GM18909 (cell line): ENCODE data around the gene SETBP1.

Experiments
- ATAC-seq: cut with Tn5 transposase; IDR thresholded peaks from one replicate; pipeline ENCODE4 v1.9.1; 2021; ENCODE audit warnings: mild to moderate bottlenecking; ENCODE audit not compliant: unreplicated experiment, poor library complexity

Gene SETBP1

DNA sequence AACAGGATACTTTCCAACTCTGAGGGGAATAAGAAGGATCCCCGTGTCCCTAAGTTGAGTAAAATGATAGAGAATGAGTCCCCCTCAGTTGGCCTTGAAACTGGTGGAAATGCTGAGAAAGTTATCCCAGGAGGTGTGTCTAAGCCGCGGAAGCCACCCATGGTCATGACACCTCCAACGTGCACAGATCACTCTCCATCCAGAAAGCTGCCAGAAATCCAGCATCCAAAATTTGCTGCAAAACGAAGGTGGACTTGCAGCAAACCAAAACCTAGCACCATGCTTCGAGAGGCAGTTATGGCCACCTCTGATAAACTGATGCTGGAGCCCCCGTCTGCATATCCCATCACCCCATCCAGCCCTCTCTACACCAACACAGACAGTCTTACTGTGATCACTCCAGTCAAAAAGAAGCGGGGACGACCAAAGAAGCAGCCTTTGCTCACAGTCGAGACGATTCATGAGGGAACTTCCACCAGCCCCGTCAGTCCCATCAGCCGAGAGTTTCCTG lies 270.1 kb downstream of the SETBP1 start:
- no peak for ATAC-seq

DNA sequence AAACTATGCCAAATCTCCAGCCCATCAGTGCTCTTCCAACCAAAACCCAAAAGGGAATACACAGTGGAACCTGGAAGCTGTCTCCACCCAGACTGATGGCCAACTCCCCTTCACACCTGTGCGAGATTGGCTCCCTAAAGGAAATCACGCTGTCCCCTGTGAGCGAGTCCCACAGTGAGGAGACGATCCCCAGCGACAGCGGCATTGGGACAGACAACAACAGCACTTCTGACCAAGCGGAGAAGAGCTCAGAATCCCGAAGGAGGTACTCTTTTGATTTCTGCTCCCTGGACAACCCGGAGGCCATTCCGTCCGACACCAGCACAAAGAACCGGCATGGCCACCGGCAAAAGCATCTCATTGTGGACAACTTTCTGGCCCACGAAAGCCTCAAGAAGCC lies 271.1 kb downstream of the SETBP1 start:
- ATAC-seq: no peak

DNA sequence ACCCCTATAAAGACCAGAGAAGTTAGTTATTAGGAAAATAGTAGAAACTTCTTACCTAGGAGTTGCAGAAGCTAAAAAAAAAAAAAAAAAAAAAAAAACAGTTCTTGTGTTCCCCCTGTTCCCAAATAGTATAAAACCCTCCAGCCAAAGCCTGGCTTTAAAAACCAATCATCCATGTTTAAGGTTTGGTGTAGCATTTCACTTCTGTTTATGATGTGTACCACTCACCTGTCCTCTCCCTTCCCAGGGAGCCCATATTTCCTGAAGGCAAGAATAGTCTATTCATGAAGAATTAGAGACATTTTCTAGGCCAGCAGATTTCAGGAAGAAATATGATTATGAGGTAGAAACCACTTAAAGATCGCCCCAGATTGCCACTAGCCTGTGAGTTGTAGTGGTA lies 273.6 kb downstream of the SETBP1 start:
- no peak for ATAC-seq

DNA sequence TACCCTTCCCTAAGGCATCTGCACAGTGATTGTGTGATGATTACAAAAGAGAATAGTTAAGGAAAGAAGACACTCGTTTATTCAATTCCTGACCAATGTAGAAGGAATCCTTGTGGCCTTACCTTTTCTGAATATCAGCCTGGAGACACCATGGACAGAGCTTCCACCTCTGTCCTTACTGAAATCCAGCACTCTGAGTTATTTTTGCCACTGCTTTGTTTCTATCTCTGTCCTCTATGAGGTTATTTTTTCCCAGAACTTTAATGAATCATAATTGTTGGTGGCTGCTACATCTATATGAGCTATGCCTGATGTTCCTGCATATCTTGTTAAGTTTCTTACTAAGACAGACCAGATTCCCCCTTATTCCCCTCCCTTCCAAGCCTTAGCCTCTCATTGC lies 275.1 kb downstream of the SETBP1 start:
- ATAC-seq: no peak

DNA sequence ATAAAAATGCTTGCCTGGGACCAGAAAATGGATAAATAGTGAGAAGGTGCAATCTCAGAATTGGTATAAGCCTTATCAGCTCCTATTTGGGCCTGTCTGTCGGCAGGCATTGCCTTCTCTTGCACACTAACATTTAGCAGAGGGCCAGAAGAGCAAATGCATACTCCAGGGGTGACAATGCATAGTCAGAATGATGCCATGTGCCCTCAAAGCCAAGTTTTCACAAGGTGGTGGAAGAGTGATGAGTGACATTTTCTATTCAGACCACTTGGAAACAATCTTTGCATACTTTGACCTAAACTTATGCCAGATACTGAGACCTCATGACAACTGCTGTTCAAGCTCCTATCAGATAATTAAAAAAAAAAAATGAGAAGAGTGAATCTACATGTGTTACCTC lies 276.3 kb downstream of the SETBP1 start:
- no peak for ATAC-seq

DNA sequence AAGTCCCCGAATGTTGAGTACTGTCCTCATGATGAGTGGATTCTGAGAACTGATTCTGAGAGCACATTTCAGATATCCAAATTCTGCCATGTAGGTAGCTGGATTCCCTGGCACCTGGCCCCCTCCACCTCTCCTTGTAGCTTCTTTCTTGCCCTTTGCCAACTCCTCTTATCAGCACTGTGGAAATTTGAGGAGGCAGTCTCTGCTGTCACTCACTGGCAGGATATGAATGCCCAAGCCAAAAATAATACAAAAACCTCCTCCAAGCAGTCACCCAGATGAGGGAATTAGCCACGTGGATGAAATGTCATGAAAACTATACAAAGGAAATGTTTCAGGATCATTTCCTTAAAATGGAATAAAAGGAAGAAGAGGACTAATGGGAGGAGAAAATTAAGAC lies 276.8 kb downstream of the SETBP1 start:
- ATAC-seq: no peak

DNA sequence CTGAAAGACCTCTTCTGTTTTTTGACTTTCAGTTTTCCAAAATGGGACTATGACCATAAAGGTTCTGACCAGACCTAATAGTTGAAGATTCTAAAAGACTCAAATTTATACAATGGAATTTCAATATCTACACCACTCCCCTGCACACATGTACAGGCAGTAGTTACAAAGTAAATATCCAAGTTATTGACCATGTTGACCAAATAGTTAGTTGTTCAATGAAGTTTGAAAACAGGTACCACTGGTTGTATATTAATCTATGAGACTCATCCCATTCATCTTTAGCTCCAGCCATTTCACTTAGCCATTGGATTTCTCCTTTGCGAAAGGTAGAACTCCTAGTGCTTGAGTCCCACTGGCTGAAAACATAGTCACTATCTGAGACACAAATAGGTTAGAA lies 277.4 kb downstream of the SETBP1 start:
- no peak for ATAC-seq

DNA sequence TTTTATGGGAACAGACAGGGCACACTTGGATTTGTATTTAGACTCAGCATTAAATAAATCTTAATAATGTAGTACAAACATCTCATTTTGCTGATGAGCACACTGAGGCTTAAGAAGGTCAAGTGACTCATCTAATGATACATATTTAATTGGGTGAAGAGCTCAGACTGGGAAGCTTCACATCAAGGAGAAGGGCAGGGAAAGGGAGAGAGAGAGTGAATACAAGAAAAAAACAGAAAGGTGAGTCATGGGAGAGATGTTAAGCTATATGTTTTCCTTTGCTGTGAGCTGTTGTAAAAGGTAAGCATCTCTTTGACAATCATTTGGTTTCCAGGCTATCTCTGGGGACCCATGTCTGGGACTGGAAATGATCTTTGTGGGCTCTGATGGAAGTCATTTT lies 277.8 kb downstream of the SETBP1 start:
- ATAC-seq: no peak

DNA sequence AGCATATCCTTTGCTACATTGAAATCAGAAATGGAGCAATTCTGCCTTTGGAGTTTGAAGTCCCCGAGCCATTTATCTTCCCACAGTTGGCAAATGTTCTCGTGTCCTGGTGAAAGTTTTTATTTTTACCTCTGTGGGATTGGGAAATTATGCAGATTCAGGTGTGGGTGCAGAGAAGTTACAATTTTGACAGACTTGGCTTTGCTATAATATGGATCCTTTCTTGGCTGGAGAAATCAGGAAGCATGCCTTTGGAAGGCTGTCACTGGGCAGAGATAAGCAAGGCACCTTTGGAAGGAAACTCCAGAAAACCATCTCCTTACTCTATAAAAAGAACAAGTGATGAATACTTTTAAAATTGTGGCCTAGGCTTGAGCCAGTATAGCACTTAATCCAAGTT lies 278.3 kb downstream of the SETBP1 start:
- no peak for ATAC-seq

DNA sequence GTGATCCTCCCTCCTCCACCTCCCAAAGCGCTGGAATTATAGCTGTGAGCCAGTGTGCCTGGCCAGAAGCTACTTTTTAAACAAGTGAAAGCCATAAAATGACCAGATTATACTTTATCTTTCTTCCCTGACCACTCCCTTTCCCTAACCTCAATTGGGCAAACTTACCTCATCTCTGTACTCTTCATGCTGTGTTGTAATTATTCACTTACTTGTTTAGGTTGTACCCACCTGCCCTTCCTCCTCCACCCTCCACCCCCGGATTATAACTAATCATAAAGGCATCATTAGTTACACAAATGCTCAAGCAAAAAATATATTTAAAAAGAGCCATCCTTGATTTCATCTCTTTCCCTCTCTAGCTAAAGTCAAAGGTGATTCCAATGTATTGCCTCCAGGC lies 279.9 kb downstream of the SETBP1 start:
- no peak for ATAC-seq

DNA sequence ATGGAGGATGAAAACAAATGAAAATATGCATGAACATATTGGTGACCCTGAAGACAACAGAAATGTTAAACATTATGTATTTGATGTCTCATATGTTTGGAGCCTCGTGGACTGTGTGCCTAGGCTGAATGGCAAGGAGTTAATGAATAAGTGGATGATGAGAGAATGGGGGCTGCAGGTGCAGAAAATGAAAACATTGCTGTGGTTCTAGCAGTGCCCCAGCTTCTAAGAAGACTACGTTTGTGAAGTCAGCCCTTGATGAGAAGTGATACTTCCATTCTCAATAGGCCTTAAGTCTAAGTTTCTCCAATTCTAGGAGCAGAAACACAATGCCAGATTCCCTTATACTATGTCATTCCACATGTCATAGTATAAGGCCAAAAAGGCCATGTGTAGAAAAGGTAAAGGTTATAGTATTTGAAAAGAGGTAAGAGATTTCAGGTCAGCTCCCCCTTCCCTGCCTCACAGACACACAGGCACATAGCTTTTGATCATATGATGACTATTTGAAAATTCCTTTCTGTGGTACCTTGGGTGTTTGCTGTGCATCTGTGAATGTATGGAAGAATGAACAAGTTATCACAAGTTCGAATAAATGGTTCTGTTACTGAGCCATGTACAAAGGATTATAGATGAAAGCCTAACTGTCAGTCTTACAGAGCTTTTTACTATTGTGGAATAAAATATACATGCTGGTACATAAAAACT lies 280.8 kb downstream of the SETBP1 start:
- ATAC-seq: peak; percentile 75

DNA sequence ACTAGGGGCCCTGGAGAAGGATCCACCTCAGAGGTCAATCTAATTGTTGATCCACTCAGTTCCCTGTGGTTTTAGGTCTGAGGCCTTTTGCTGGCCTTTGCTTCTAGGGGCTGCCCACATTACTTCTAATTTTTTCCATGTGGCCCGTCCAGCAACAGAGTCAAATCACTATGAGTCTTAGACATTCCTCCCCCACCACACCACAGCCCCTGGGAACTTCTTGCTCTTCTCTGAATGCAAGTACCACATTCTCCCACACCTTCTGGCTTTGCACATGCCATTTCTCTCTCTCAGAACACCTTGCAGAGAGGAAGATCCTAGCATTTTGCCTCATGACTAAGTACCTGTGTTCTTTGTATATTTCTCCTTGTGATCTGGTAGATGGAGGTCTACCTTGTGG lies 286.9 kb downstream of the SETBP1 start:
- no peak for ATAC-seq

DNA sequence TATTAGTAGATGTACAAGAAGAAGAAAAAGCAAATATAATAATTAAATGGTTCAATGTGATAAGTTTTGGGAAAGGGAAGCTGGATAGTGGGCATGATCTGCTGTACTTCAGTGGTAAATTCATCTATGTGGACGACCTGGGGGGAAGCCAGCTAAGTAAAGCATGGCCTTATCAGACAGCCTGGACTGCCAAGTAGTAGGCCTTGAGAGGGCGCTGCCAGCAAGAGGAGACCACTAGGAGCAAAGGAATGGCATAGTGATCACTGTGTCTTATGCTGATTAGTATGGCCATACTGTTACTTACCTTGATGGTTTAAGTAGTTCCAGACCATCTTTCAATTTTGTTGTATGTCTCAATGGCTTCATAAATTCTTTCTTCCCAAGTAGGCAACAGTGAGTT lies 287.6 kb downstream of the SETBP1 start:
- no peak for ATAC-seq

DNA sequence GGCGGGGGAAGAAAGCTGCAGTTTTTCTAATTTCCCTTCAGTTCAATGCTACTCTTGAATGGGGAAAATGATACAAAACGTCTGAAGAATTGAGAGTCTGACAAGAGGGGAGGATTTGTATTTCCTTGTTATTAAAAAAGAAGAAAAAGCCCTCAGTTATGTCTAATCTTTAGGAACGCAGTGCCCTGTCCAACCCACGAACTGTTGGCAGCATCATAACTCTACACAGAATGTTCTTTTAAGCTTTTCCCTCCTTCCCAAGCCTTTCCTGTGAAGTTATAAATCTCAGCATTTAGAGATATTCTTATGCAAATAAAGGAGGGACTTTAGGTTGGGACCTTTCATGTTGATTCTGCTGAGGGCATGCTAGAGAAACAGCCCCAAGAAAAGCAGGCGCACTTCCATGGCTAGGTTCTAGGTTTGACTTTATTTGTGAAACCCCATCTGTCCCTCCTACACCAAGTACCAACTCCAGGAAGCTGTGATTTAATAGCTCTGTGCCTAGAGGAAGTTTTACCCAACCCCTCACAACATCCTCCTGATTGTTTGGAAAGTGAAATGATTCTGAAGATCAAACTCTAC lies 288.6 kb downstream of the SETBP1 start:
- ATAC-seq: no peak

DNA sequence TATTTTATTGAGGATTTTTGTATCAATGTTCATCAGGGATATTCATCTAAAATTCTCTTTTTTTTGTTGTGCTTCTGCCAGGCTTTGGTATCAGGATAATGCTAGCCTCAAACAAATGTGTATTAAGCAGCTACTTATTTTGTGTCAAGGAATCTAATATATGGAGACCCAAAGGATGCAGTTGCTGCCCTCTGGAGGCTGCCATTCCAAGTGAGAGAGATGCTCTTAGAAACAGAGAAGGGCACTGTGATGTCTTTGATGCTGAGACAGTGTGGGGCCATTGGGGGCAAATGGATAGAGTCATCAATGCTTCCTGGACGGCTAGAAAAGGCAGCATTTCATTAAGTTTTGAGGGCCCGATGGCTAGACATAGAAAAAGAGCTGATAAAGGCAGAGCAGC lies 292.6 kb downstream of the SETBP1 start:
- no peak for ATAC-seq

DNA sequence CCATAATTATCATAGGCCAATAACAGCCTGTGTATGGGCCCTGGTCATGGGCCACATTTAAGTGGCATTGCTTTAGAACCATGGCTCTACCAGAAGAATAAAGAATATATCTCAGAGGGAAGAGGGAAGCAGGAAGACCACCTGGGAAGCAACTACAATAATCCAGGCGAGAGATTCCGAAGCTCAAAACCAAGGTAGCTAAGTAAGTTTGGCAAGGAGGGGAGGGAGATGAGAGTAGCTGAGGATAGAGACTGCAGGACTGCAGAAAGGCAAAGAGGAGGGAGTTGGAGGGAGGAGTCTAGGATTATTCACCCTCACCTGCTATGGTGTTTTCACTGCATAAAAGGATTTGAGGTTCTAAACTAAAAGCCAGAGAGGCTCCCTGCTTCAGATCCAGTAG lies 293.5 kb downstream of the SETBP1 start:
- no peak for ATAC-seq

DNA sequence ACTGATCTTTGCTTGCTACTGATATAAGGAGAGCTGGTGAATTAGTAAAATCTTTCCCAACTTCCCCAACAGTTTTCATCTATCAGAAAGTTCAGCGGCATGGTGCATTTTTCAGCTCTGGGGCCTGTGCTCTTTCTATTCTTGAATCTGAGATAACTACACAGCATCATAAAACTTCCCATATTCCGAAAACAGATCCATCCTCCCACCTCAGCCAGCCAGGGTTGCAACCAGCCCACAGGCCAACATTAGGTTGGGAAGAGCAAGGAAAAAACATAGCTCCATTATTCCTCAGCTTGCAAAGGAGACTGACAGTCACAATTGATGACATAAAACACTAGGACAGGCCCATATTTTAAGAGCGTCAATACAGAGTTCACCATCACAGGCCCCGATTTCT lies 297.2 kb downstream of the SETBP1 start:
- no peak for ATAC-seq

DNA sequence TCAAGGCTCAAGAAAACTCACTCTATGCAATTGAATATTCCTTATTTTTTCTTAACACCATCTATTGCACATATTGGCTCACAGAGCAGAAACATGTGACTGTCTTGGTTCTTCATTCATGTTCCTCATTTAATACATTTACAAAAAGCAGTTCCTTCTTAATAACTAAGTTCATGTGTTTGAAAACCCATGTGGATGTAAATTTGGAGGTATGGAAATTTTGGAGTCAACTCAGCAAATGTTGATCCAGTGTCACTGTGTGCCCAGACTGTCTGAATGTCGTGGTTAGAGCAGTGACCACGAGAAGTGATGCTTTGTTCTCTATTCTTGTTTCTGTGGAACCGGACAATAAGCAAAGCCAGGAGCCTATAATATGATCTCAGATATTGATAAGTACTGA lies 299.1 kb downstream of the SETBP1 start:
- ATAC-seq: no peak

DNA sequence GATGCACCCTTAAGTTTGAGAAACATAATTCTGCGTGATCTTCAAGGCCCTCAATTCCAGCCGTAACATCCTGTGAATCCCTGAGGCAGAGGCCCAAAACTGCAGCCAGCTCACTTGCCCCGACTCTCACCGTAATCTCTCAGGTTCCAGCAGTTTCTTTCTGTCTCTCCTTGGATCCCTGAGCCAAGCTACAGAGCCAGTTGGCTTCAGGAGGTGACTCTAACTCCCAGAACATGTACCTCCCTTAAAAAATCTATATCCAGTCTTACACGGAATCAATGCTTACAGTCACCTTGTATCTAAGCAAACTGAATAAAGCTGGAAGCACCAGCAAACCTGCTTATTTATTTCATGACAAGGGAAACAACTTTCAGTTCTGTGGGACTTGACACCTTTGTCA lies 300.4 kb downstream of the SETBP1 start:
- ATAC-seq: no peak

DNA sequence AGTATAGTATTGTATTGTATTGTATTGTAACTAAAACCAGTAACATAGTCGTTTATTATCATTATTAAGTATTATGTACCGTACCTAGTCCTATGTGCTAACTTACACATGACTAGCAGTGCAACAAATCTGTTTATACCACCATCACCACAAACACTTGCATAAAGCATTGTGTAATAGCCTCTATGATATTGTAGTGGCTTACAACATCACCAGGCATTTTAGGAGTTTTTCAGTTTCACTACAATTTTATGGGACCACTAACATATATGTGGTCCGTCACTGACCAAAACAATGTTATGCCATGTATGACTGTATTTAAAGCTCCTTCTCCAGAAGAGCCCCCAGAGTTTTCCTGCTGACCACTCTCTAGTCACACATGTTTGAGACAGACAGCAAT lies 306.2 kb downstream of the SETBP1 start:
- ATAC-seq: no peak

DNA sequence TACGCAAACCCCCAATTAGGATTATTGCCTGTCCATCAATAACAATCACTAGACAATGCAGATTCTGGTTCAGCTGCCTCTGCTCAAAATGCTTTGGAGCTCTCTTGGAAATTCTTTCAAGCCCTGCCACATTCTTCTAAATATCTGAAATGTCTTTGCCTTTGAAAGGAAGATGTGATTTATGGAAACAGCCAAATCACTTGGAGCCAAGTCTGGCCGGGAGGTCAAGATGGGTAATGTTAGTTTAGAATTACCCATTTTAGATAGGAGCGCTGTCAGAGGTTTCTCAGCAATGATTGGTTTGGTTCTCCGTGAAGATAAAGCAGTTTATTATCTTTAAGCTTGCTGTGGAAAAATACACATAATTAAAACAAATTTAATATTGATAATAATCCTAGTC lies 306.7 kb downstream of the SETBP1 start:
- ATAC-seq: no peak

DNA sequence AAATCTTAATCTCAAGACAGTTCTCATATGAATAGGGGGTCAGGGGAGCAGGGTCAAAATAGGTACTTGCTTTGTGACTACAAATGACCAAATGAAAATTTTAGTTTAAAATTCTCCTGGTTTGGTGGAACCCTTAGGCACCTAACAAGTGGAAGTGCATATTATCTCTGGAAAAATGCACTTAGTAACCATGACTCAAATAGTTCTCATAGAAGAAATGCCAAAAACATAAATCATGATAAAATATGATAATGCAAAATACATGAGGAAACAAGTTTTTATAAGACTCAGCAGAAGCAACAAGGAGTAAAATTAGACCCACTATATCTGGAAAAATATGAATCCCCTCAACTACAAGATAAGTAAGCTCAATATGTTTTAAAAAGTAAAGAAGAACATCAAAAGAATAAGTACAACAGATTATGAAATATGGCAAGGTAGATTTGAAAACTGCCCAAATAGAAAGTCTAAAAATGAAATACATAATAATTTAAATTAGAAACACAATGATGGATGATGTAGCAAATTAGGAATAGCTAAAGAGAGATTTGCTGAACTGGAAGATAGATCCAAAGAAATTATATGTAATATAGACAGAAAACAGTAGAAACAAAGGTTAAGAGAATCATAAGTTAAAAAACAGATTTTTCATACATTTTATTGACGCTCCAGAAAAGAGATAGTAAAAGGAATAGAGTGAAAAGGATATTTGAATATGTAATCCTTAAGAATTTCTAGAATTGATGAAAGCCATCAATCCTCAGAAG lies 308.3 kb downstream of the SETBP1 start:
- no peak for ATAC-seq
